ENCODE measurements around the gene ALDH3A1.

DNA sequence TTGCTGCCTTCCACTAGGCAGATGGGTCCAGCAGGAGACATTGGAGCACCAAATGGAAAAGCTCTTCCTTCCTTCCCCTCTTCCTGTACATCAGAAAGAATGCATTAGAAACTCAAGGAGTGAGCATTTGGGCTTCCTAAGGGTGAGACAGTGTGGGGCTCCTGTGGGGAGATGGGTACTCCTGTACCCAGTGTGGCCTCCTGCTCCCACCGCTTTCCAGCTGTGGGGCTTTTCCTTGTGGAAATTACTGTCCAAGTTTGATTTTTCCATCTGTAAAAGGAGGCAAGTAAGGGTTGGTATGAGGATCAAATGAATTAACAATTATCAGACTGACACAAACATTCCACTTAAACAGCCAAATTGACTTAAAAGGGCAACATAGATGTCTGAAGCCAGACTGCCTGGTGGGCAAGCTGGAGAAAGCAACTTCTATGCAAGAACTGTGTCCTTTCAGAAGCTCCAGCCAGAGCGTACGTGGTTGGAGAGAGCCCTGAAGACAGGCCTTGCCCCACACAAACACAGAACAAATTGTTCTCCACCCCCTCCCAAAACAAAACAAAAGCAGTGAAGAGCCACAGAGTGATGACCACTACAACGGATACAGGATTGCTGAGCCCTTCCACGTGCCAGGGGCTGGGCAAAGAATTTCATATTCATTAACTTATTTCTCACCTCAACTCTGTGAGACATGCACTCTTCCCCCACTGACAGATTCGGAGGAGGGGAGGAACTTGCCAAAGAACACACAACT lies 23.1 kb upstream of the ALDH3A1 start:
- TF ChIP-seq, protein P1, sequence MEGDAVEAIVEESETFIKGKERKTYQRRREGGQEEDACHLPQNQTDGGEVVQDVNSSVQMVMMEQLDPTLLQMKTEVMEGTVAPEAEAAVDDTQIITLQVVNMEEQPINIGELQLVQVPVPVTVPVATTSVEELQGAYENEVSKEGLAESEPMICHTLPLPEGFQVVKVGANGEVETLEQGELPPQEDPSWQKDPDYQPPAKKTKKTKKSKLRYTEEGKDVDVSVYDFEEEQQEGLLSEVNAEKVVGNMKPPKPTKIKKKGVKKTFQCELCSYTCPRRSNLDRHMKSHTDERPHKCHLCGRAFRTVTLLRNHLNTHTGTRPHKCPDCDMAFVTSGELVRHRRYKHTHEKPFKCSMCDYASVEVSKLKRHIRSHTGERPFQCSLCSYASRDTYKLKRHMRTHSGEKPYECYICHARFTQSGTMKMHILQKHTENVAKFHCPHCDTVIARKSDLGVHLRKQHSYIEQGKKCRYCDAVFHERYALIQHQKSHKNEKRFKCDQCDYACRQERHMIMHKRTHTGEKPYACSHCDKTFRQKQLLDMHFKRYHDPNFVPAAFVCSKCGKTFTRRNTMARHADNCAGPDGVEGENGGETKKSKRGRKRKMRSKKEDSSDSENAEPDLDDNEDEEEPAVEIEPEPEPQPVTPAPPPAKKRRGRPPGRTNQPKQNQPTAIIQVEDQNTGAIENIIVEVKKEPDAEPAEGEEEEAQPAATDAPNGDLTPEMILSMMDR (conservative IDR thresholded peaks at IDR 0.05; ENCODE audit: low read depth in 2 of 2) = no peak
- no peak for TF ChIP-seq EZH2 (IDR thresholded peaks at IDR 0.05; ENCODE audit: low read depth, unreplicated experiment)
- TF ChIP-seq POLR2AphosphoS5 (IDR thresholded peaks at IDR 0.05; ENCODE audit: low read depth) = no peak
- no peak for TF ChIP-seq CREB1 (CRISPR knock-in tag; IDR thresholded peaks at IDR 0.05; ENCODE audit: low read depth)
- no peak for TF ChIP-seq EZH2phosphoT487 (IDR thresholded peaks at IDR 0.05; ENCODE audit: unreplicated experiment)
- no peak for TF ChIP-seq JUNB (IDR thresholded peaks at IDR 0.05; ENCODE audit: unreplicated experiment)
- no peak for TF ChIP-seq REST (IDR thresholded peaks at IDR 0.05; ENCODE audit: unreplicated experiment)
- TF ChIP-seq ZNF331 (CRISPR knock-in tag; IDR thresholded peaks at IDR 0.05; ENCODE audit: low read depth) = no peak
